GM15510 (cell line): Measurements from ENCODE around the gene TERF2IP.

Source experiments
- POLR2A ChIP-seq: IDR thresholded peaks from 3 replicates; pipeline ENCODE4 v1.6.1; 2011; ENCODE audit warnings: borderline replicate concordance; ENCODE audit not compliant: insufficient read length; ENCODE audit errors: extremely low read depth

The TERF2IP gene

GRCh38 chr16:75679366-75679765, 31.8 kb downstream of the TERF2IP start:
- no peak for TF ChIP-seq POLR2A

- no peak for TF ChIP-seq POLR2A
These were observed 34.7 kb downstream of the TERF2IP start for GRCh38 chr16:75682308-75682707.

- no peak for TF ChIP-seq POLR2A
These were observed 39.8 kb downstream of the TERF2IP start for GRCh38 chr16:75687361-75687760.

GRCh38 chr16:75695708-75696107, 48.1 kb downstream of the TERF2IP start:
- no peak for TF ChIP-seq POLR2A

- no peak for TF ChIP-seq POLR2A
These were observed 50.0 kb downstream of the TERF2IP start for GRCh38 chr16:75697571-75697970.

GRCh38 chr16:75701361-75701760, 53.8 kb downstream of the TERF2IP start, which contains the start of gene DUXB:
TSS of gene DUXB (minus strand) at chr16:75701461. CDS start at chr16:75701418, 43 bp downstream.
- TF ChIP-seq POLR2A: no peak

GRCh38 chr16:75702242-75702641, 54.7 kb downstream of the TERF2IP start:
- no peak for TF ChIP-seq POLR2A

- no peak for TF ChIP-seq POLR2A
These were observed 55.7 kb downstream of the TERF2IP start for GRCh38 chr16:75703306-75703705.
